Mesendoderm (in vitro differentiated cells): ENCODE data around the gene GCSH.
A peak's percentile ranks its signal among the peaks of the same experiment; 100 is the strongest.

Experiments
- DNase-seq: peaks from one replicate; pipeline ENCODE4 v3.0.0; 2013
- H2AK5ac ChIP-seq: 2 replicates; pipeline ENCODE4 v1.6.1; 2013; ENCODE audit warnings: low read length, inconsistent platforms
- H2BK120ac ChIP-seq: 2 replicates; pipeline ENCODE4 v1.6.1; 2013; ENCODE audit warnings: low read depth, mild to moderate bottlenecking, low read length, moderate library complexity, mixed read lengths
- H2BK15ac ChIP-seq: replicated peaks from 2 replicates; pipeline ENCODE4 v1.6.1; 2013; ENCODE audit warnings: low read depth, mild to moderate bottlenecking, moderate library complexity
- H2BK5ac ChIP-seq: 2 replicates; pipeline ENCODE4 v1.6.1; 2013; ENCODE audit warnings: low read length, inconsistent platforms
- H3K18ac ChIP-seq: 2 replicates; pipeline ENCODE4 v1.6.1; 2013; ENCODE audit warnings: mild to moderate bottlenecking, low read length, mixed read lengths
- H3K23ac ChIP-seq: one replicate; pipeline ENCODE4 v1.6.1; 2013; ENCODE audit warnings: low read length
- H3K27ac ChIP-seq: 2 replicates; pipeline ENCODE4 v1.5.1; 2013; ENCODE audit warnings: low read depth, mild to moderate bottlenecking, inconsistent platforms, low read length, moderate library complexity
- H3K27me3 ChIP-seq: 2 replicates; pipeline ENCODE4 v1.6.1; 2013; ENCODE audit warnings: low read length, control low read depth, mild to moderate bottlenecking, inconsistent platforms; ENCODE audit not compliant: insufficient read depth, poor library complexity
- H3K36me3 ChIP-seq: 2 replicates; pipeline ENCODE4 v1.6.1; 2013; ENCODE audit warnings: low read length, inconsistent platforms; ENCODE audit not compliant: control insufficient read depth, insufficient read depth
- H3K4ac ChIP-seq: one replicate; pipeline ENCODE4 v1.6.1; 2013; ENCODE audit warnings: low read depth, mild to moderate bottlenecking, low read length, moderate library complexity
- H3K4me1 ChIP-seq: 2 replicates; pipeline ENCODE4 v1.6.1; 2013; ENCODE audit warnings: low read depth, low read length, inconsistent platforms; ENCODE audit not compliant: control insufficient read depth
- H3K4me2 ChIP-seq: 2 replicates; pipeline ENCODE4 v1.6.1; 2013; ENCODE audit warnings: low read length
- H3K4me3 ChIP-seq: 2 replicates; pipeline ENCODE4 v1.5.1; 2013; ENCODE audit warnings: mild to moderate bottlenecking, low read length
- H3K56ac ChIP-seq: one replicate; pipeline ENCODE4 v1.6.1; 2013; ENCODE audit warnings: low read length
- H3K79me1 ChIP-seq: 2 replicates; pipeline ENCODE4 v1.6.1; 2013; ENCODE audit warnings: low read length, inconsistent platforms
- H3K79me2 ChIP-seq: 2 replicates; pipeline ENCODE4 v1.6.1; 2013; ENCODE audit warnings: mild to moderate bottlenecking, low read length; ENCODE audit not compliant: control insufficient read depth, insufficient read depth
- H3K9ac ChIP-seq: 2 replicates; pipeline ENCODE4 v1.6.1; 2013; ENCODE audit warnings: low read length, inconsistent platforms
- H4K5ac ChIP-seq: one replicate; pipeline ENCODE4 v1.6.1; 2013; ENCODE audit warnings: low read length
- H4K8ac ChIP-seq: one replicate; pipeline ENCODE4 v1.6.1; 2013; ENCODE audit warnings: low read depth, mild to moderate bottlenecking, control low read depth, low read length, moderate library complexity
- WGBS: extraction: QIAGEN DNeasy Blood & Tissue Kit; methylation state at CpG from one replicate; pipeline ENCODE4 v1.1.7; 2013; ENCODE audit warnings: low lambda C conversion rate, missing lambda C conversion rate; ENCODE audit not compliant: insufficient coverage; ENCODE audit errors: extremely low coverage; 5-methylcytosine and 5-hydroxymethylcytosine counted together

Gene GCSH

DNA sequence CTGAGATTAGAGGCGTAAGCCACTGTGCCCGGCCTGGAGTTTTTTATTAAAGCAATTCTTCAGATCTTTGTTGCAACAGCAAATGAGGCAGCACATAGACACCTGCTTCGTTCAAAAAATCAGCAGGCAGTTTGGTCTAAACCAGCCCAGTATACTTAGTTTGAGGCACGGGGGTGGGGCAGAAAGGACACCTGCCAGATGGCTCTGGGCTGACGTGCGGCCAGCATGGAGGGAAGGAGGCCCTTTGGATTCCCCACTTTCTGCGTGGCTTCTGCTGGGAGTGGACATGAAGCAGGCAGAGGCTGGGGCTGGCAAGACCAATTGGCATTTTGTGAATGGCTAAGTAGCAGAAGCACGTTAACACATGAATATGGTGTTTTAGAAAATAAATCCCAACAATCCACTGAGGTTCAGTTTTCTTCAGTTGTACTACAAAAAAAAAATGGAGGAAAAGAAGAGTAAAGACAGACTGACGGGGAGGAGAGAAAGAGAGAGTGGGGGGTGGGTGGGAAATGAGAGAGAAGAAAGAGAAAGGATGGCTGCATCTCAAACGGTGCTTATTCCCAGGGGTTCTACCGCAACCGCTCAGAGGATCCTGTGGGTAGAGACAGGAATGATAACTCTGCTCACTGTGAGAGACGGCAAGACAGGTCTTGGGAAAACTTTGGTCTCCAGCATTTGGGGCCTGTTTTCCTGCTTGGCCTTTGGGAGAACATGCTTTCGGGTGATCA, 35.5 kb downstream of the GCSH start:
- Histone ChIP-seq H3K27ac (no peak overlapping the region), H3K56ac (no peak overlapping the region), H2AK5ac (no peak overlapping the region), H3K9ac (no peak overlapping the region), H3K79me2 (no peaks in the 10 kb centered on the region), H2BK5ac (no peak overlapping the region), H2BK120ac (no peak overlapping the region), H3K79me1 (no peaks in the 10 kb centered on the region), H3K23ac (no peak overlapping the region), H4K5ac (no peak overlapping the region), H3K4me2 (no peak overlapping the region), H3K36me3 (no peaks in the 10 kb centered on the region), H2BK15ac (no peak overlapping the region), H3K4ac (no peak overlapping the region), H3K4me3 (no peak overlapping the region), H4K8ac (no peak overlapping the region), H3K4me1 (no peaks in the 10 kb centered on the region), H3K27me3 (no peaks in the 10 kb centered on the region), H3K18ac (no peak overlapping the region)
- DNase-seq = no peak
- WGBS = 100% methylated on average over 1 of the region's 14 CpGs

GRCh38 chr16:81053761-81054160, 42.4 kb downstream of the GCSH start:
- Histone ChIP-seq H3K56ac (no peak overlapping the region), H2BK15ac (no peak overlapping the region), H3K36me3 (no peaks in the 10 kb centered on the region), H3K18ac (no peak overlapping the region), H3K79me1 (no peaks in the 10 kb centered on the region), H3K23ac (no peak overlapping the region), H3K4me2 (no peak overlapping the region), H3K27ac (no peak overlapping the region), H3K9ac (no peak overlapping the region), H3K4me3 (no peak overlapping the region), H4K5ac (no peak overlapping the region), H2BK120ac (no peak overlapping the region), H3K4me1 (no peaks in the 10 kb centered on the region), H3K79me2 (no peaks in the 10 kb centered on the region), H3K27me3 (no peaks in the 10 kb centered on the region), H2BK5ac (no peak overlapping the region), H2AK5ac (no peak overlapping the region), H3K4ac (no peak overlapping the region), H4K8ac (no peak overlapping the region)
- WGBS = no CpG with 5 or more reads among the region's 11 CpGs
- no peak for DNase-seq

DNA sequence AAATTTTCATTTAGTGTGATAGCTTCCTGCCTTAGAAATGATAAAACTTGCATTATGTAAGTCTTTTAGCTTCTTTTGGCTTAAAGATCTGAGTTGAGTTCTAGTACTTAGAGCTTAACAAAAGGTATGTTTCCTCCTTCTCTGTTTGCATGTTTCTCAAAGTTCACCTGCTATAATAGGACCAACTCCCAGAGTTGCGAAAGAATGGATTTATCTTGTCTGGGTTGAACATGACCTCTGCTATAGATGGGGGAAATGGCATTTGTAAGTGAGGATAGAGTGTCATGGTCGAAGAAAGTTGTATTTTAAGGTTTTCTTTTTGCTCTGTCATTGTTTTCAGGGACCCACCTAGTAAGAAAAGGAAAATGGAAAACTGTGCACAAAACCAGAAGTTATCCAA, 53.4 kb downstream of the GCSH start:
- no peak for DNase-seq
- Histone ChIP-seq H3K27me3 (no peaks in the 10 kb centered on the region), H3K18ac (no peak overlapping the region), H3K79me2 (peaks cover 11% of the 10 kb centered on the region), H3K56ac (no peak overlapping the region), H3K23ac (no peak overlapping the region), H3K4me2 (no peak overlapping the region), H3K9ac (no peak overlapping the region), H2BK5ac (no peak overlapping the region), H3K36me3 (peaks cover 7% of the 10 kb centered on the region), H4K8ac (no peak overlapping the region), H2BK15ac (no peak overlapping the region), H3K4ac (no peak overlapping the region), H2AK5ac (no peak overlapping the region), H3K79me1 (peaks cover 10% of the 10 kb centered on the region), H3K4me1 (no peaks in the 10 kb centered on the region), H4K5ac (no peak overlapping the region), H2BK120ac (no peak overlapping the region), H3K4me3 (no peak overlapping the region), H3K27ac (no peak overlapping the region)
- no CpG with 5 or more reads among the region's 2 CpGs for WGBS

- peak; percentile 41 for DNase-seq
- no CpG with 5 or more reads among the region's 4 CpGs for WGBS
- no peak overlapping the region for H3K9ac ChIP-seq
These were observed 54.5 kb downstream of the GCSH start for GRCh38 chr16:81041696-81042095.

DNA sequence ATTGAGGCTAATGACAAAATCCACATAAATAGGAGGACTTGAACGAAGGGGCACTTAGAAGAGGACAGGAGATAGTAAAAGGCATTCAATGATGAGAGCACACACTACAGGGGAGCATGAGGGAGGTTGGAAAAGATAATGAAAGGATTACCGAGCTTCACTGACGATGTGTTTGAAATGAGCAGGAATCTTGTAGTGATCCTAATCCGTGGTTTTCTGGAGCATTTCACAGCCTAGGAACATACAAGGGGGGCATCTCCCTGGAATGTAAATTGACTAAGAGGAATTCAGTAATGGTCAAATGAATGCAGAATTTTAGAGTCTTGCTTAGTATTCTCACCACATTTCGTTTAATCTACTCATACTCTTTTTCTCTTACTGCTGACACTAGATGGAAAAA, 55.4 kb downstream of the GCSH start:
- H2BK120ac ChIP-seq = no peak overlapping the region
- no peak overlapping the region for H2AK5ac ChIP-seq
- peaks cover 26% of the 10 kb centered on the region for H3K79me2 ChIP-seq
- no peak overlapping the region for H2BK5ac ChIP-seq
- no peak overlapping the region for H3K4me3 ChIP-seq
- H3K4me1 ChIP-seq = peaks cover 4% of the 10 kb centered on the region
- no peaks in the 10 kb centered on the region for H3K27me3 ChIP-seq
- H3K4me2 ChIP-seq = no peak overlapping the region
- H3K36me3 ChIP-seq = peaks cover 7% of the 10 kb centered on the region
- peak; percentile 32 for DNase-seq
- no peak overlapping the region for H2BK15ac ChIP-seq
- no peak overlapping the region for H4K5ac ChIP-seq
- H3K4ac ChIP-seq = no peak overlapping the region
- H3K23ac ChIP-seq = no peak overlapping the region
- H3K27ac ChIP-seq = no peak overlapping the region
- H3K79me1 ChIP-seq = peaks cover 18% of the 10 kb centered on the region
- H4K8ac ChIP-seq = no peak overlapping the region
- no peak overlapping the region for H3K18ac ChIP-seq
- no peak overlapping the region for H3K9ac ChIP-seq
- no peak overlapping the region for H3K56ac ChIP-seq
- WGBS = no CpG with 5 or more reads among the region's 5 CpGs

More at GRCh38 chr16:81041696-81042095, 54.5 kb downstream of the GCSH start:
- H3K4me2 ChIP-seq = no peak overlapping the region
- no peaks in the 10 kb centered on the region for H3K27me3 ChIP-seq
- H3K18ac ChIP-seq = no peak overlapping the region
- no peak overlapping the region for H2BK120ac ChIP-seq
- no peak overlapping the region for H2BK5ac ChIP-seq
- H3K27ac ChIP-seq = no peak overlapping the region
- no peak overlapping the region for H2AK5ac ChIP-seq
- H4K8ac ChIP-seq = no peak overlapping the region
- no peak overlapping the region for H3K4me3 ChIP-seq
- H3K56ac ChIP-seq = no peak overlapping the region
- H2BK15ac ChIP-seq = no peak overlapping the region
- no peak overlapping the region for H3K23ac ChIP-seq
- H3K36me3 ChIP-seq = peaks cover 7% of the 10 kb centered on the region
- H4K5ac ChIP-seq = no peak overlapping the region
- H3K4ac ChIP-seq = no peak overlapping the region
- H3K79me2 ChIP-seq = peaks cover 21% of the 10 kb centered on the region
- peaks cover 4% of the 10 kb centered on the region for H3K4me1 ChIP-seq
- peaks cover 15% of the 10 kb centered on the region for H3K79me1 ChIP-seq

DNA sequence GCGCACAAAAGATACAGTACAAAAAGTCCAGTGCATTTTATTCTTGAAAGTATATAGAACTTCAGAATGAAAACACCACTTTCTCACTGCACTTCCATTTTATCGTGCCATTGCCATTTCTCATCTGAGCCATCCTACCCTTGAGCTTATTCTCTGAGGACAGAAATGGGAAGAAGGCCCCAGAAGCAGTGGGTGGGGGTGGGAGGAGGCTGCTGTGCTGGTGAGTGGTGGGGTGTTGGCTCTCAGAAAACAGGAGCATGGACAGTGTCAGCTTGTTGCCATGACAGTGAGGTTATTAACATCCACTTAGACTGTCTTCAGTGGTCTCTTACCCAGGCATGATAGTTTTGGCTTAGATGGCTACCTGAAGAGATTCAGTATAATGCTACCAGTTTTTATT, 56.1 kb downstream of the GCSH start:
- no peak for DNase-seq
- Histone ChIP-seq H3K4me2 (no peak overlapping the region), H3K36me3 (peaks cover 7% of the 10 kb centered on the region), H3K79me1 (peaks cover 18% of the 10 kb centered on the region), H2BK5ac (no peak overlapping the region), H3K27ac (no peak overlapping the region), H4K8ac (no peak overlapping the region), H3K9ac (no peak overlapping the region), H3K4me1 (peaks cover 4% of the 10 kb centered on the region), H2BK15ac (no peak overlapping the region), H3K4me3 (no peak overlapping the region), H4K5ac (no peak overlapping the region), H3K4ac (no peak overlapping the region), H3K27me3 (no peaks in the 10 kb centered on the region), H3K56ac (no peak overlapping the region), H3K18ac (no peak overlapping the region), H2BK120ac (no peak overlapping the region), H2AK5ac (no peak overlapping the region), H3K23ac (no peak overlapping the region), H3K79me2 (peaks cover 26% of the 10 kb centered on the region)
- no CpG with 5 or more reads among the region's 2 CpGs for WGBS
